ENCODE results near the gene WDR82.
"Not testable (repeated sequence)": the region's sequence is repeated elsewhere in the genome, so short reads cannot be mapped to it uniquely, and the experiment has no call there.

Gene WDR82

GRCh38 chr3:52272831-52273230 is 5.6 kb downstream of the WDR82 start:
- peaks cover 89% of the 10 kb centered on the region for H3K36me3 ChIP-seq (ENCODE audit: insufficient read depth, low read length)
- TF ChIP-seq CTCF (IDR thresholded peaks at IDR 0.05; ENCODE audit: borderline replicate concordance, extremely low read depth, low read length, poor library complexity, severe bottlenecking) (no peak), EZH2 (IDR thresholded peaks at IDR 0.05; ENCODE audit: borderline replicate concordance, low read depth, low read length, severe bottlenecking) (no peak)
- no peak overlapping the region for H3K27ac ChIP-seq (ENCODE audit: low read length)
- no peak overlapping the region for H2AFZ ChIP-seq (ENCODE audit: low read depth, low read length)
- peaks cover 87% of the 10 kb centered on the region for H4K20me1 ChIP-seq (ENCODE audit: insufficient read depth, low read length)
- no peaks in the 10 kb centered on the region for H3K9me3 ChIP-seq (ENCODE audit: insufficient read depth, low read length, severe bottlenecking)
- peaks cover 43% of the 10 kb centered on the region for H3K4me1 ChIP-seq (ENCODE audit: insufficient read depth, low read length)
- no peaks in the 10 kb centered on the region for H3K27me3 ChIP-seq (ENCODE audit: insufficient read depth, low read length, poor library complexity)
- H3K4me3 ChIP-seq (ENCODE audit: low read depth in 1 of 2, low read length in 2 of 2): no peak overlapping the region
- DNase-seq: no peak
- peaks cover 99% of the 10 kb centered on the region for H3K79me2 ChIP-seq (ENCODE audit: insufficient read depth, low read length)
- peak overlapping the region; percentile 36; the same call in 1 of the 2 replicates for H3K4me2 ChIP-seq (ENCODE audit: insufficient read depth, low read length)
- H3K9ac ChIP-seq (ENCODE audit: low read depth, low read length): 0 out of 2 replicates have a peak overlapping the region, but pooled peaks have one; percentile 6
- no peak for ATAC-seq (ENCODE audit: insufficient read depth, low read depth)

GRCh38 chr3:52272172-52272571 is 6.3 kb downstream of the WDR82 start:
- not testable (repeated sequence) for H3K4me2 ChIP-seq (ENCODE audit: insufficient read depth, low read length); H3K9ac ChIP-seq (ENCODE audit: low read depth, low read length); DNase-seq; H3K27ac ChIP-seq (ENCODE audit: low read length); H3K27me3 ChIP-seq (ENCODE audit: insufficient read depth, low read length, poor library complexity); H3K9me3 ChIP-seq (ENCODE audit: insufficient read depth, low read length, severe bottlenecking); ATAC-seq (ENCODE audit: insufficient read depth, low read depth); H2AFZ ChIP-seq (ENCODE audit: low read depth, low read length); H3K4me3 ChIP-seq (ENCODE audit: low read depth in 1 of 2, low read length in 2 of 2)
- peaks cover 90% of the 10 kb centered on the region for H3K36me3 ChIP-seq (ENCODE audit: insufficient read depth, low read length)
- H4K20me1 ChIP-seq (ENCODE audit: insufficient read depth, low read length): peaks cover 88% of the 10 kb centered on the region
- peaks cover 99% of the 10 kb centered on the region for H3K79me2 ChIP-seq (ENCODE audit: insufficient read depth, low read length)
- peaks cover 41% of the 10 kb centered on the region for H3K4me1 ChIP-seq (ENCODE audit: insufficient read depth, low read length)

- H3K36me3 ChIP-seq (ENCODE audit: insufficient read depth, low read length): peaks cover 92% of the 10 kb centered on the region
- no peaks in the 10 kb centered on the region for H3K27me3 ChIP-seq (ENCODE audit: insufficient read depth, low read length, poor library complexity)
- H4K20me1 ChIP-seq (ENCODE audit: insufficient read depth, low read length): peaks cover 80% of the 10 kb centered on the region
- H3K4me2 ChIP-seq (ENCODE audit: insufficient read depth, low read length): peak overlapping the region; percentile 34; the same call in 1 of the 2 replicates
- peaks cover 23% of the 10 kb centered on the region for H3K4me1 ChIP-seq (ENCODE audit: insufficient read depth, low read length)
- H2AFZ ChIP-seq (ENCODE audit: low read depth, low read length): no peak overlapping the region
- DNase-seq: no peak
- H3K27ac ChIP-seq (ENCODE audit: low read length): no peak overlapping the region
- H3K9me3 ChIP-seq (ENCODE audit: insufficient read depth, low read length, severe bottlenecking): no peaks in the 10 kb centered on the region
- TF ChIP-seq EZH2 (IDR thresholded peaks at IDR 0.05; ENCODE audit: borderline replicate concordance, low read depth, low read length, severe bottlenecking): no peak
- no peak for TF ChIP-seq CTCF (IDR thresholded peaks at IDR 0.05; ENCODE audit: borderline replicate concordance, extremely low read depth, low read length, poor library complexity, severe bottlenecking)
- H3K4me3 ChIP-seq (ENCODE audit: low read depth in 1 of 2, low read length in 2 of 2): no peak overlapping the region
- peaks cover 96% of the 10 kb centered on the region for H3K79me2 ChIP-seq (ENCODE audit: insufficient read depth, low read length)
- no peak overlapping the region for H3K9ac ChIP-seq (ENCODE audit: low read depth, low read length)
- no peak for ATAC-seq (ENCODE audit: insufficient read depth, low read depth)
Measured at GRCh38 chr3:52270252-52270754, 8.1 kb downstream of the WDR82 start.

GRCh38 chr3:52269776-52270175 is 8.7 kb downstream of the WDR82 start:
- no peak overlapping the region for H3K4me2 ChIP-seq (ENCODE audit: insufficient read depth, low read length)
- H3K27me3 ChIP-seq (ENCODE audit: insufficient read depth, low read length, poor library complexity): no peaks in the 10 kb centered on the region
- peaks cover 93% of the 10 kb centered on the region for H3K79me2 ChIP-seq (ENCODE audit: insufficient read depth, low read length)
- H3K4me1 ChIP-seq (ENCODE audit: insufficient read depth, low read length): peaks cover 20% of the 10 kb centered on the region
- no peaks in the 10 kb centered on the region for H3K9me3 ChIP-seq (ENCODE audit: insufficient read depth, low read length, severe bottlenecking)
- H2AFZ ChIP-seq (ENCODE audit: low read depth, low read length): no peak overlapping the region
- no peak overlapping the region for H3K9ac ChIP-seq (ENCODE audit: low read depth, low read length)
- H3K36me3 ChIP-seq (ENCODE audit: insufficient read depth, low read length): peaks cover 92% of the 10 kb centered on the region
- peaks cover 78% of the 10 kb centered on the region for H4K20me1 ChIP-seq (ENCODE audit: insufficient read depth, low read length)
- no peak for ATAC-seq (ENCODE audit: insufficient read depth, low read depth)
- no peak overlapping the region for H3K27ac ChIP-seq (ENCODE audit: low read length)
- DNase-seq: no peak
- H3K4me3 ChIP-seq (ENCODE audit: low read depth in 1 of 2, low read length in 2 of 2): no peak overlapping the region
- TF ChIP-seq EZH2 (IDR thresholded peaks at IDR 0.05; ENCODE audit: borderline replicate concordance, low read depth, low read length, severe bottlenecking): no peak
- TF ChIP-seq CTCF (IDR thresholded peaks at IDR 0.05; ENCODE audit: borderline replicate concordance, extremely low read depth, low read length, poor library complexity, severe bottlenecking): no peak

Measured in DND-41 (cell line).